ENCODE data around the gene RABL6.
"Not testable (repeated sequence)": the region's sequence is repeated elsewhere in the genome, so short reads cannot be mapped to it uniquely, and the experiment has no call there.

RABL6 gene

GRCh38 chr9:136831002-136831719 lies 23.4 kb downstream of the RABL6 start:
- H3K4me3 ChIP-seq (ENCODE audit: low read depth, low read length): no peak overlapping the region
- no peak for DNase-seq (ENCODE audit: low read depth, low spot score)
- no peak for TF ChIP-seq CTCF (IDR thresholded peaks at IDR 0.05; ENCODE audit: insufficient read depth, low read length, missing control alignments)
- ChIA-PET CTCF (interaction anchor here (3.6 kb wide), 1 partner anchor 12 kb away, joined by 22 read pairs; the partner anchor contains the start of gene AJM1), POLR2A (no interaction called here)

GRCh38 chr9:136831720-136832104 lies 24.0 kb downstream of the RABL6 start:
- CTCF ChIA-PET: interaction anchor here (3.6 kb wide), 1 partner anchor 11 kb away, joined by 22 read pairs; the partner anchor contains the start of gene AJM1
- no peak overlapping the region for H3K4me3 ChIP-seq (ENCODE audit: low read depth, low read length)
- no peak for DNase-seq (ENCODE audit: low read depth, low spot score)
- POLR2A ChIA-PET: no interaction called here
- no peak for TF ChIP-seq CTCF (IDR thresholded peaks at IDR 0.05; ENCODE audit: insufficient read depth, low read length, missing control alignments)

GRCh38 chr9:136832581-136832980 lies 24.8 kb downstream of the RABL6 start:
- no peak for TF ChIP-seq CTCF (IDR thresholded peaks at IDR 0.05; ENCODE audit: insufficient read depth, low read length, missing control alignments)
- ChIA-PET CTCF (interaction anchor here (3.6 kb wide), 1 partner anchor 10 kb away, joined by 22 read pairs; the partner anchor contains the start of gene AJM1), POLR2A (interaction anchor here (0.8 kb wide), 1 partner anchor 10 kb away, joined by 3 read pairs; no protein-coding TSS in a partner anchor)
- H3K4me3 ChIP-seq (ENCODE audit: low read depth, low read length): no peak overlapping the region
- DNase-seq (ENCODE audit: low read depth, low spot score): no peak

GRCh38 chr9:136833381-136834048 lies 25.8 kb downstream of the RABL6 start:
- CTCF ChIA-PET: interaction anchor here (0.6 to 3.6 kb wide), 2 partner anchors 9 to 14 kb away, joined by 4 to 22 read pairs; partner anchors contain the start of gene AJM1
- POLR2A ChIA-PET; H3K4me3 ChIP-seq (ENCODE audit: low read depth, low read length): not testable (repeated sequence)

GRCh38 chr9:136835162-136835931 lies 27.6 kb downstream of the RABL6 start:
- ChIA-PET POLR2A (interaction anchor here (1.2 kb wide), 1 partner anchor 27 kb away, joined by 4 read pairs; the partner anchor contains the start of gene RABL6), CTCF (interaction anchor here (1.0 to 1.3 kb wide), 4 partner anchors 8 to 194 kb away, joined by 3 to 4 read pairs (median 4); no protein-coding TSS in a partner anchor)
- no peak for TF ChIP-seq CTCF (IDR thresholded peaks at IDR 0.05; ENCODE audit: insufficient read depth, low read length, missing control alignments)
- no peak for DNase-seq (ENCODE audit: low read depth, low spot score)
- no peak overlapping the region for H3K4me3 ChIP-seq (ENCODE audit: low read depth, low read length)

More at GRCh38 chr9:136833381-136834048, 25.8 kb downstream of the RABL6 start:
- not testable (repeated sequence) for DNase-seq (ENCODE audit: low read depth, low spot score)

Measured in AG04449 (cell line).